Fibroblast of pulmonary artery (primary cell): Measurements from ENCODE around the gene MOGAT3.
A peak's percentile ranks its signal among the peaks of the same experiment; 100 is the strongest.

Experiments
- DNase-seq: peaks from one replicate; pipeline ENCODE4 v3.0.0-alpha.2; 2010; ENCODE audit warnings: low read depth
- H3K4me3 ChIP-seq: replicated peaks from 2 replicates; pipeline ENCODE4 v1.5.1; 2011; ENCODE audit warnings: low read depth, mild to moderate bottlenecking, control low read depth, low read length, moderate library complexity
- CTCF ChIP-seq: IDR thresholded peaks from 2 replicates; pipeline ENCODE4 v1.5.1; 2011; ENCODE audit warnings: mild to moderate bottlenecking, control low read depth, low read length, inconsistent platforms; ENCODE audit errors: missing control alignments

MOGAT3 gene

DNA sequence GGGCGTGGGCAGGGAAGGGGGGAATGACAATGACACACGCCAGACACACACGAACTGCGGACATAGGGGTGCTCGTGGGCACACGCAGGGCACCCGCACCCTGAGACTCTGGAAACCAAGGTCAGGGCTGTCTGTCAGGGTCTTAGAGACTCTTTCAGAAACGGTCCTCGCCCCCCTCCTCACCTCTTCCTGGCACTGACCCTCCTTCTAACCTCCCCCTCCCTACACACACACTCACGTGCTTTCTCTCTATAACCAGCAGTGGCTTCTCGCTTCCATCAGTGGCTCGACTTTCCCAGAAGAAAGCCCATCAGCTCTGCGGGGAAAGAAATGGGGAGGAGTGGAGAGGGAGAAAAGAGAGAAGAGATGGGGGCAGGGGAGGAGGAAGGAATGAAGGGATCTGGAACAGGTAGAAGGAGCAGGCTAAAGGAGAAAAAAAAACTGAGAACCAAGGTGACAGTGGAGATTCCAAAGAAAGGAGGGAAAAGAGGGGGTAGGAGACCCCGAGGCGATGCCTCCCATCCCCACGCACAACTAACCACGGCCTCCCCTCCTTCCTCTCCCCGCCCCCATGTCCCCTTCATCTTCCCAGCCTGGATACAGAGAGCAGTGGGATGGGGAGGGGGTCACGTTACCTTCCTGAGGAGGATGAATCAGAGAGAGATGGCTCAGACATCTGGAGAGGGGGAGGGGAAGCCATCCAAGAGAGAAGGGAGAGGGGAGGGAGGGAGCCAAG is 33.8 kb downstream of the MOGAT3 start:
- no peak for TF ChIP-seq CTCF
- DNase-seq = no peak
- H3K4me3 ChIP-seq = no peak overlapping the region

DNA sequence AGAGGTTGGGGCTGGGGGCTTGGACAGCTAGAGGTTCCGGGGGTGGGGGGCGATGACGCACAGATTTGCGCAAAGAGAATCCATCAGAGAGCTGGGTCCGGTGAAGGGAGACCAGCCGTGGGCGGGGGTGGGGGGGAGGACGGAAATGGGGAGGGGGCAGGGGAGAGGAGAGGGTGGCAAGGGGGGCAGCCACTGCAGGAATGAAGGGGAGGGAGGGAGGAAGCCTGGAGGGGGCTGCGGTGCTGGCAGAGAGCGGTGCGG is 34.3 kb downstream of the MOGAT3 start:
- no peak for TF ChIP-seq CTCF
- no peak for DNase-seq
- H3K4me3 ChIP-seq = no peak overlapping the region

DNA sequence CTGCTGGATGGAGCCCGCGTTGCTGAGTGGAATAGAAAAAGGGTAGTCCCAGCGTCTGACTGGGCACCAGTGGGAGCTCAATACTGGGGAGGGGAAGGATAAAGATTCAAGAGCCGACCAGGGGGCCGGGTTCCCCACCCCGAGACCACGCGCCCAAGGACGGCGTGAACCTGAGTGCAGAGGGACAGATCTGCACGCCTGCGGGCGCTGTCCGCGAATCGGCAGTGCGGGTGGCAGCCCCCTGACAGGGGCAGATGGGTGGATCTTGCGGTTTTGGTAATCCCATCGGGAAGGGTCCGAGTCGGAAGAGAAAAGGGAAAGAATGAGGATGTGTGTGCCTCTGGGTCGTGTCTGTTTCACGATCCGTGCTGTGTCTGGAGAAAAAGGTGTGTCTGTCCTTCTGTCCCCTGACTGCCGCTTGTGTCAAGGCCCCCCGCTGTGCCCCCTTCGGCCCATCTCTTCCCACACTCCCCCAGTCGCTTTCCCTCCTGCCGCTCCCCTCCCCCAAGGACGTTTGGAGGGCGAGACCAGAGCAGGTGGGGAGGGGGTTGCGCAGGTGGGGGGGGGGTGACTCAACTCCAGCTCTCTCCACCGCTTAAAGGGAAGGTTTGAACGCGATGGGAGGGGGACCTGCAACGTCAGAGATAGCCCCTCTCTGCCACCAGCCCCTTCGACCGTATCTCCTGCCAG is 34.7 kb downstream of the MOGAT3 start:
- DNase-seq = no peak
- no peak for TF ChIP-seq CTCF
- peak overlapping the region; percentile 39 for H3K4me3 ChIP-seq

- peak within 1 kb of the TSS; percentile 39 for H3K4me3 ChIP-seq
- DNase-seq = peak; percentile 90
- no peak for TF ChIP-seq CTCF
Observed at GRCh38 chr7:101165075-101165957, 35.5 kb downstream of the MOGAT3 start, which contains the start of gene VGF. TSS of gene VGF (minus strand) at chr7:101165569. CDS start at chr7:101164843, 726 bp downstream.

GRCh38 chr7:101164071-101164840 is 36.6 kb downstream of the MOGAT3 start:
- no peak overlapping the region for H3K4me3 ChIP-seq
- TF ChIP-seq CTCF = no peak
- peak; percentile 66 for DNase-seq

- TF ChIP-seq CTCF = no peak
- DNase-seq = no peak
- H3K4me3 ChIP-seq = peak overlapping the region; percentile 29
Observed at GRCh38 chr7:101163279-101164070, 37.4 kb downstream of the MOGAT3 start.
